HuH-7.5 (cell line): ENCODE data around the gene GMPR.
A peak's percentile ranks its signal among the peaks of the same experiment; 100 is the strongest.
"Not testable (repeated sequence)": the region's sequence is repeated elsewhere in the genome, so short reads cannot be mapped to it uniquely, and the experiment has no call there.

ENCODE experiments used
- DNase-seq: peaks from one replicate; pipeline ENCODE4 v3.0.0; 2011; ENCODE audit warnings: low spot score

GMPR gene

GRCh38 chr6:16225062-16225731 is 13.2 kb upstream of the GMPR start:
- DNase-seq: not testable (repeated sequence)

DNA sequence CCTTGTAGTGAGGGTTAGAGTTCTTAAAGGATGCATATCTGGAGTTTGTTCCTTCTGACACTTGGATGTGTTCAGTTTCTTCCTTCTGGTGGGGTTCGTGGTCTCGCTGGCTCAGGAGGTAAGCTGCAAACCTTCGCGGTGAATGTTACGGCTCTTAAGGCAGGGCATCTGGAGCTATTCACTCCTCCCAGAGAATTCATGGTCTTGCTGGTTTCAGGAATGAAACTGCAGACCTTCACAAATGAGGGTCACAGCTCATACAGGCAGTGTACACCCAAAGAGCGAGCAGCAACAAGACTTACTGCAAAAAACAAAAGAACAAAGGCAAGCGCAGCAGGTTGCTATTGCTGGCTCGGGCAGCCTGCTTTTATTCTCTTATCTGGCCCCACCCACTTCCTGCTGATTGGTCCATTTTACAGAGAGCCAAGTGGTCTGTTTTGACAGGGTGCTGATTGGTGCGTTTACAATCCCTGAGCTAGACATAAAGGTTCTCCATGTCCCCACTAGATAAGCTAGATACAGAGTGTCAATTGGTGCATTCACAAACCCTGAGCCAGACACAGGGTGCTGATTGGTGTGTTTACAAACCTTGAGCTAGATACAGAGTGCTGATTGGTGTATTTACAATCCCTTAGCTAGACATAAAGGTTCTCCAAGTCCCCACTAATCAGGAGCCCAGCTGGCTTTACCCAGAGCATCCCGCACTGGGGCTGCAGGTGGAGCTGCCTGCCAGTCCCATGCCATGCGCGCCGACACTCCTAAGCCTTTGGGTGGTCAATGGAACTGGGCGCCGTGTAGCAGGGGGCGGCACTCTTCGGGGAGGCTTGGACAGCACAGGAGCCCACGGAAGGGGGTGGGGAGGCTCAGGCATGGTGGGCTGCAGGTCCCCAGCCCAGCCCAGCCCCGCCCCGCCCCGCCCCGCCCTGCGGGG is 12.0 kb upstream of the GMPR start:
- not testable (repeated sequence) for DNase-seq

DNA sequence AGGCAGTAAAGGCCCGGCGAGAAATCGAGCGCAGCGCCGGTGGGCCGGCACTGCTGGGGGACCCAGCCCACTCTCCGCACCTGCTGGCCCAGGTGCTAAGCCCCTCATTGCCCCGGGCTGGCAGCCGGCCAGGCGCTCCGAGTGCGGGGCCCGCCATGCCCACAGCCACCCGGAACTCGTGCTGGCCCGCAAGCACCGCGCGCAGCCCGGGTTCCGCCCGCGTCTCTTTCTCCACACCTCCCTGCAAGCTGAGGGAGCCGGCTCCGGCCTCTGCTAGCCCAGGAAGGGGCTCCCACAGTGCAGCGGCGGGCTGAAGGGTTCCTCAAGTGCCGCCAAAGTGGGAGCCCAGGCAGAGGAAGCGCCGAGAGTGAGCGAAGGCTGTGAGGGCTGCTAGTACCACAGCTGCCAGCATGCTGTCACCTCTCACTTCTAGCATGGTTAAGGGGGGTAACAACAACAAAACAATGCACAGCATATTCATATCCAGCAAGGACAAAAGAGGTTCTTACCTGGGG is 11.3 kb upstream of the GMPR start:
- DNase-seq: no peak

- DNase-seq: no peak
These were observed 10.8 kb upstream of the GMPR start for GRCh38 chr6:16227605-16228004.

DNA sequence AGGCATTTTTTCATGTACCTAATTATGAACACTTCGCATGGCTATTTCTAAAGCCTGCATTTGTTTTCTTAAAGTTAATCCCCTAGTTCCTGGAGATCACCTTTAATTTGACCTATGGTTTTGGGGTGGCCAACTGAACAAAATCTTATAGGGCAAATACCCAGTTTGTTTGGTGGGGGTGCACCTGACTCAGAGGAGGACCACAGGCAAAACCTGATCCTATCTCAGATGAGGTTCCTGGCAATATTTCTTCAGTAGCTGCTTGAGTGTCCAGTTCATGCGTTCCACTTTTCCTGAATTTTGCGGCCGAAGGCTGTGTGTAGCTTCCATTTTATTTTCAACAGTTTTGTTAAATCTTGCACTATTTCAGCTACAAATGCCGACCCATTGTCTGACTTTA is 10.3 kb upstream of the GMPR start:
- no peak for DNase-seq

- DNase-seq: no peak
These were observed 9.4 kb upstream of the GMPR start for GRCh38 chr6:16228709-16229665.

- no peak for DNase-seq
These were observed 8.7 kb upstream of the GMPR start for GRCh38 chr6:16229700-16230099.

GRCh38 chr6:16230953-16231352 is 7.4 kb upstream of the GMPR start:
- no peak for DNase-seq

- DNase-seq: no peak
These were observed 6.3 kb upstream of the GMPR start for GRCh38 chr6:16232086-16232485.

DNA sequence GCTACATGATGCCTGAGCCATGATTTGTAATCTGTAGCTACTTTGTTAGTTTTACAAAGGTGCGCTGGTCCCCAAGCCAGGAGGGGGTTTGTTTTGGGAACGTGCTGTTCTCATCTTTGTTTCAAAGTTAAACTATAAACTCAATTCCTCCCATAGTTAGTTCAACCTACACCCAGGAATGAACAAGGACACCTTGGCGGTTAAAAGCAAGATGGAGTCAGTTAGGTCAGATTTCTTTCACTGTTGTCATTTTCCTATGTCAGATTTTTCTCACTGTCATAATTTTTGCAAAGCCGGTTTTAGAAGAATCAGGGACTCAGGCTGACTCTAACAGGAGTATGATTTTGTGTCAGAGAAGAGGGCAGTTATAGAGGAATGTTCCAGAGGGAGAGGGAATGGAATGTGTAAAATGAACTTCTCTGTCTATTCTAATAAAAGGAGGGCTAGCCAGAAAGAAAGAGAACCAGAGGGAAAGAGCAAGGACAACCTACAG is 2.3 kb upstream of the GMPR start:
- DNase-seq: no peak

GRCh38 chr6:16236631-16237199 is 1.7 kb upstream of the GMPR start:
- DNase-seq: no peak

- DNase-seq: no peak
These were observed 1.1 kb upstream of the GMPR start for GRCh38 chr6:16237242-16237641.

DNA sequence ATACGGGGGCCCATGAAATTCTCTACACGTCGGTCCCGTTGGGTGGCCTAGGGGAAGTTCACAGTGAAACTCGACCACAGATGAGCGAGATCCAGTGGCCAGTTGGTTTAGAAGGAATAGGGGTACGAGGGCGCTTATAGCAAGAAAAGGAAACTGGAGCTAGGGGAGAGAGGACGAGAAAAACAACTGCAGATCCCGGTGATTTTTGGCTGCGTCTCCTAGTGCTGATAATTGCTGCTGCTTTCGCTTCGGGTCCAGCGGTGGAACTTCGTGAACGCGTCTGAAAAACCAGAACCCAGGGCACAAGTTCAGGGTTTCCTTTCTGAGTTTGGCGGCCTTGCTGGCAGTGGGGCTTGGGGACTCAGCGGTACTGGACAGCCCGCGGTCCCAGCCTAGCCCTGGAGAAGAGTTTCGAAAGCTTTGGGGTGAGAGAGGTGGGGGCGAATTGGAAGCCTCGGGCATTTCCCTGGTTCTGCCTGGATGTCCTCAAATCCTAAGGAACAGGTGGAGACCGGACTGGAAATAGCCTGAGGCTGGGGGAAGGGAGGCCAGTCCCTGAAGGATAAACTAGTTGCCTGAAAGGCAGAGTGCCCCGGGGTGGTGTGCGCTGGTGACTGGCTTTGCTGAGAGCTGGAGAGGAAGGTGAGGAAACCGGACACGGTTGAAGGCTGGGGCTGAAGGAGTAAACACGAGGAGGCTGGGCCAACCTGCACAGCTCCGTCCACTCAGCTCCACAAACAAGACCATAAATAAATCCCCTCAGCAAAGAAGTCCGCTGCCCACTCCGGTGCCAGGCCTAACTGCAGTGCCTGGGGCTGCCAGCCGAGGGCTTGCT is 793 bp downstream of the GMPR start:
- peak; percentile 23 for DNase-seq

- no peak for DNase-seq
These were observed 1.4 kb downstream of the GMPR start for GRCh38 chr6:16239798-16240123.

DNA sequence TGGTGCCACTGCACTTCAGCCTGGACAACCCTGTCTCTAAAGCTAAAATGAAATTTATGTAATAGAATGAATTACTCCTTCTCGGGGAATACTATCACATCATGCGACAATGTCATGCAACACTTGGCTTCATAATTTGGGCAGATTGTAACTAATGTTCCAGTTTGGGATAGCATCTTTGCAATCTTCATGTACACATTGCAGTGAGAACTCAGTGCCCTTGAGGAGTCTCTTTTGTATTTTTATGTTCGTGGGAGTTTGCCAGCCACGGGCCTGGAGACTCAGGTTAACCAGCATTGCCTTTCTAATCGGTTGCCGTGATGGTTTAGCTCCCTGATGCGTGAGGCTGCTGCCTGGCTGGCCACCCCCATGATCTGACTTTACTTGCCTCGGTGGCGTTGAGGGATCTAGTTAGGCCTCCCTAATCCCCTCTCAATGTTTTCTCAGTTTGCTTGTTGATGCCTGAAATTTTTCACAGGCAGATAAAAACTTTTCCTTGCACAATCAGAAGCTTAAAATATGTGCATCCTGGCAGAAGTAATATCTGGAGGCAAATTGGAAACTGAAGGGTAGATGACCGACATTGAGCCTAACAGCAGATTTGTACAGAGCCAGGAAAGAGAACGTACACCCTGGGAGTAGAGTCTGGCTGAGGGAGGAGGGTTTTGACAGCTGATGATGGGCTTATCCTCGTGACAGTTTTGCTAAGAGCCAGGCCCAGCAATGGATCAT is 2.4 kb downstream of the GMPR start:
- DNase-seq: no peak

- no peak for DNase-seq
These were observed 2.9 kb downstream of the GMPR start for GRCh38 chr6:16241321-16241689.

DNA sequence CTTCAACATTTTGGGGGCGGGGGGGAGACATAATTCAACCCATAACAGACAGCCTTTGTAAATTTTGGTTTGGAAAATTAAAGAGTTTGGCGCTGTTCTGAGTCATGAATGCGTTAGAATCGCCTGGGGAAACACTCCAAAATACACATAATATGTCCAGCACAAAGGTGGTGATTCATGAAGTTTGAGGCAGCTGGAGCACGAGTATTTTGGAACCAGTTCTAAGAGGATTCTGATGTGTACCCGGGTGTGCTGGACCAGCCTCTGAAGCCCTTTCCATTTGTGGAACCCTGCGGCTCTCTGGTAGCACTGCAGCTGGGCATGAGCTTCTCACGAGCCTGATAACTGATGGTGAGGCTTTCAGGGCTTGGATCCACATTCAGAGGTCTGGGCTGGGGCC is 4.7 kb downstream of the GMPR start:
- DNase-seq: no peak

- no peak for DNase-seq
These were observed 5.3 kb downstream of the GMPR start for GRCh38 chr6:16243664-16244063.

DNA sequence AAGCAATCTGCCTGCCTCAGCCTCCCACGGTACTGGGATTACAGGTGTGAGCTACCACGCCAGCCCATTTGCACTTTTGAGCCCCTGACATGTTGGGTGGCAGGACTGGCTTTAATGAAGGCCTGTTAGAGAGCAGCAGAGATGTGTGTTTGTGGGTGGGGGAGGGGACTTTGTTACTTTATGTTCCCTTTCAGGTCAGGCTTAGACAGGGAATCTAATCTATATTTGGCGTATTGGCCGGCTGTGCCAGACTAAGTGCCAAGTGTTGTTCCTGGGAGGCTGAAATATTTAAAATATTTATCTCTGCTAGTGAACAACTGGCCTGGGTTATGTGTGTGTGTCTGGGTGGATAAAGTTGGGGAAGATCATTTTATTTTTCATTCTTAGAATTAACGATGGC is 6.1 kb downstream of the GMPR start:
- no peak for DNase-seq

DNA sequence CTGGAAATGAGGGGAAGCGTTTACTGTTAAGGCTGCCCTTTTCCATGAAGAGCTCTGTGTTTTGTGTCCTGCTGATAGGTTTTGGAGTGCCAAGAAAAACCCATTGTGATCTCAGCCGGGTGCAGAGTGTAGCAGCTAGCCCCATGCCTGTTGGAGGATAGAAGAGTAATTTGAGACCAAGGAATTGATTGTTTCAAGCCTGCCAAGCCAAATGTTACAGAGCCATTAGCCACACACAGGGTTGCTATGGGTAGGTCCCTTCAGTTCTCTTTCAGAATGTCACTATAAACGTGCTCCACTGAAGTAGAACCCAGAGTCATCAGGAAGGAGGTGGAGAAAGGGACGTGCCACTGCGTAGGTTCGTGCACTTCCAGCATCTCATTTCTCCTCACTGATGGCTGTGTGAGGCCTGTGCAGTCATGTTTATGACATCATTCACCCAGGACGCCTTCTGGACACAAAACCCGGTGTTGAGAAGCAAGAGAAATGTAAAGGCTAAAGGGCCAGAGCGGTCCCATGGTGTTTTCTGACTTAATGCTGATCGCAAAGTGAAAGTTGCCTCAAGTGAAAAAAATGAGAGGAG is 6.6 kb downstream of the GMPR start:
- no peak for DNase-seq
